Measurements from ENCODE around the gene C20orf141.

DNA sequence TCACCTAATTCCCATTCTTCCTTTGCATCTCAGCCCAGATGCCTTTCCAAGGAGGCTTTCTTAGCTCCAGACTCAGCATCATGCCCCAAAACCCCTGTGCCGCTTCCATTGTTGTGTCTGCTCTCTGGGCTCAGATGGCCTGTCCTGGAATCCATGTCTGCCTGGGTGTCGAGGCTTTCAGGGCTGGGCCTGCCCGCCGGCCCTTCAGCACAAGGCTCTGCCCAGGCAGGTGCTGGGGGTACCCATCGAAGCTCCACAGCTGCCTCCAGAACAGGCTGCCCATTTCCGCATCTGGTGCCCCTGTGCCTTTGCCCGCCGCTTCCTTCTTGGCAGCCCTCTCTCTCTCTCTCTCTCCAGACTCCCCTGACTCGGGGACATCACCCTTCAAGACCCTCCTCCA, 15.5 kb upstream of the C20orf141 start:
- no peak for TF ChIP-seq FOS (IDR thresholded peaks at IDR 0.05; ENCODE audit: low read depth, low read length)
- TF ChIP-seq, protein P1, sequence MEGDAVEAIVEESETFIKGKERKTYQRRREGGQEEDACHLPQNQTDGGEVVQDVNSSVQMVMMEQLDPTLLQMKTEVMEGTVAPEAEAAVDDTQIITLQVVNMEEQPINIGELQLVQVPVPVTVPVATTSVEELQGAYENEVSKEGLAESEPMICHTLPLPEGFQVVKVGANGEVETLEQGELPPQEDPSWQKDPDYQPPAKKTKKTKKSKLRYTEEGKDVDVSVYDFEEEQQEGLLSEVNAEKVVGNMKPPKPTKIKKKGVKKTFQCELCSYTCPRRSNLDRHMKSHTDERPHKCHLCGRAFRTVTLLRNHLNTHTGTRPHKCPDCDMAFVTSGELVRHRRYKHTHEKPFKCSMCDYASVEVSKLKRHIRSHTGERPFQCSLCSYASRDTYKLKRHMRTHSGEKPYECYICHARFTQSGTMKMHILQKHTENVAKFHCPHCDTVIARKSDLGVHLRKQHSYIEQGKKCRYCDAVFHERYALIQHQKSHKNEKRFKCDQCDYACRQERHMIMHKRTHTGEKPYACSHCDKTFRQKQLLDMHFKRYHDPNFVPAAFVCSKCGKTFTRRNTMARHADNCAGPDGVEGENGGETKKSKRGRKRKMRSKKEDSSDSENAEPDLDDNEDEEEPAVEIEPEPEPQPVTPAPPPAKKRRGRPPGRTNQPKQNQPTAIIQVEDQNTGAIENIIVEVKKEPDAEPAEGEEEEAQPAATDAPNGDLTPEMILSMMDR (conservative IDR thresholded peaks at IDR 0.05; ENCODE audit: low read depth, low read length): no peak
- TF ChIP-seq, protein P2, sequence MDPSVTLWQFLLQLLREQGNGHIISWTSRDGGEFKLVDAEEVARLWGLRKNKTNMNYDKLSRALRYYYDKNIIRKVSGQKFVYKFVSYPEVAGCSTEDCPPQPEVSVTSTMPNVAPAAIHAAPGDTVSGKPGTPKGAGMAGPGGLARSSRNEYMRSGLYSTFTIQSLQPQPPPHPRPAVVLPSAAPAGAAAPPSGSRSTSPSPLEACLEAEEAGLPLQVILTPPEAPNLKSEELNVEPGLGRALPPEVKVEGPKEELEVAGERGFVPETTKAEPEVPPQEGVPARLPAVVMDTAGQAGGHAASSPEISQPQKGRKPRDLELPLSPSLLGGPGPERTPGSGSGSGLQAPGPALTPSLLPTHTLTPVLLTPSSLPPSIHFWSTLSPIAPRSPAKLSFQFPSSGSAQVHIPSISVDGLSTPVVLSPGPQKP (IDR thresholded peaks at IDR 0.05; ENCODE audit: borderline replicate concordance, low read depth, low read length): no peak
